IMR-90 (cell line): ENCODE data around the gene GRK5. TPM values are rescaled to one million over a fixed set of nuclear protein-coding genes. Genes with fewer than 3 reads are reported as not detected.

Experiments
- ATAC-seq: fragments of 200-7000 bp; cut with Tn5 transposase; 2 replicates; pipeline ENCODE4 v1.9.1; 2020; ENCODE audit warnings: low read depth, mild to moderate bottlenecking, moderate library complexity
- BruUV-seq: library from RNA; stranded (reverse); fragments of 400-500 nt; replicated peaks from 2 replicates; lab custom pipeline; 2021; lab: Mats Ljungman, UMichigan
- CTCF ChIA-PET: fragments of 300-600 bp; formaldehyde crosslinking; extraction: SDS; loops from one replicate; lab custom pipeline; 2021; ENCODE audit warnings: antibody characterized with exemption; lab: Yijun Ruan, JAX
- POLR2A ChIA-PET: fragments of 300-600 bp; sonication (Branson Sonifier 250); formaldehyde crosslinking; loops from one replicate; lab custom pipeline; 2022; ENCODE audit warnings: antibody characterized with exemption; ENCODE audit not compliant: unreplicated experiment; lab: Charles Lee
- DNase-seq: peaks from one replicate; pipeline ENCODE4 v3.0.0; 2013
- H2AFZ ChIP-seq: replicated peaks from 2 replicates; pipeline ENCODE3; 2013; ENCODE audit warnings: low read length, mild to moderate bottlenecking; ENCODE audit not compliant: poor library complexity
- H2AK5ac ChIP-seq: 2 replicates; pipeline ENCODE4 v1.6.1; 2013; ENCODE audit warnings: low read depth, low read length, inconsistent platforms
- H2AK9ac ChIP-seq: replicated peaks from 2 replicates; pipeline ENCODE3; 2013; ENCODE audit warnings: mild to moderate bottlenecking, low read depth, low read length, moderate library complexity; ENCODE audit not compliant: poor library complexity
- H2BK120ac ChIP-seq: 2 replicates; pipeline ENCODE4 v1.6.1; 2013; ENCODE audit warnings: low read depth, low read length, inconsistent platforms
- H2BK15ac ChIP-seq: 3 replicates; pipeline ENCODE4 v1.6.1; 2013; ENCODE audit warnings: low read depth, low read length, inconsistent platforms
- H2BK20ac ChIP-seq: 2 replicates; pipeline ENCODE4 v1.6.1; 2013; ENCODE audit warnings: low read depth, mild to moderate bottlenecking, inconsistent platforms, low read length, moderate library complexity
- H2BK5ac ChIP-seq: 2 replicates; pipeline ENCODE4 v1.6.1; 2013; ENCODE audit warnings: mild to moderate bottlenecking, low read depth, low read length, inconsistent platforms; ENCODE audit not compliant: poor library complexity, severe bottlenecking
- H3K14ac ChIP-seq: replicated peaks from 2 replicates; pipeline ENCODE4 v1.6.1; 2013; ENCODE audit warnings: low read depth, low read length, inconsistent platforms
- H3K18ac ChIP-seq: 2 replicates; pipeline ENCODE4 v1.6.1; 2013; ENCODE audit warnings: low read depth, low read length, control low read depth
- H3K23ac ChIP-seq: 2 replicates; pipeline ENCODE4 v1.6.1; 2013; ENCODE audit warnings: low read depth, low read length, inconsistent platforms
- H3K27ac ChIP-seq: 2 replicates; pipeline ENCODE4 v1.5.1; 2013; ENCODE audit warnings: mild to moderate bottlenecking, control low read depth, low read length; ENCODE audit not compliant: insufficient read depth
- H3K27me3 ChIP-seq: 2 replicates; pipeline ENCODE4 v1.6.1; 2013; ENCODE audit warnings: low read length; ENCODE audit not compliant: control insufficient read depth, insufficient read depth
- H3K36me3 ChIP-seq: 2 replicates; pipeline ENCODE4 v1.6.1; 2013; ENCODE audit warnings: low read length, mixed read lengths; ENCODE audit not compliant: control insufficient read depth, insufficient read depth
- H3K4ac ChIP-seq: 2 replicates; pipeline ENCODE4 v1.6.1; 2013; ENCODE audit warnings: low read depth, low read length, inconsistent platforms
- H3K4me1 ChIP-seq: 2 replicates; pipeline ENCODE4 v1.6.1; 2013; ENCODE audit warnings: low read length, mixed read lengths; ENCODE audit not compliant: control insufficient read depth, insufficient read depth
- H3K4me2 ChIP-seq: 2 replicates; pipeline ENCODE4 v1.6.1; 2013; ENCODE audit warnings: low read depth, mild to moderate bottlenecking, control low read depth, low read length, moderate library complexity
- H3K4me3 ChIP-seq: 2 replicates; pipeline ENCODE4 v1.5.1; 2013; ENCODE audit warnings: low read depth, mild to moderate bottlenecking, control low read depth, low read length, moderate library complexity; ENCODE audit not compliant: insufficient read depth
- H3K56ac ChIP-seq: 2 replicates; pipeline ENCODE4 v1.6.1; 2013; ENCODE audit warnings: low read length, inconsistent platforms; ENCODE audit not compliant: insufficient read depth; ENCODE audit errors: extremely low read depth
- H3K79me1 ChIP-seq, 2 experiments: 2 replicates each; pipeline ENCODE4 v1.6.1; 2013; ENCODE audit warnings: low read length in 2 of 2, inconsistent platforms in 1 of 2, low read depth in 1 of 2
- H3K9ac ChIP-seq: 2 replicates; pipeline ENCODE4 v1.6.1; 2013; ENCODE audit warnings: low read depth, low read length, control low read depth
- H3K9me1 ChIP-seq: 2 replicates; pipeline ENCODE4 v1.6.1; 2013; ENCODE audit warnings: low read length, inconsistent platforms; ENCODE audit not compliant: insufficient read depth
- H3K9me3 ChIP-seq: 2 replicates; pipeline ENCODE4 v1.6.1; 2013; ENCODE audit warnings: low read length; ENCODE audit not compliant: control insufficient read depth, insufficient read depth
- H4K20me1 ChIP-seq: 2 replicates; pipeline ENCODE4 v1.6.1; 2013; ENCODE audit warnings: low read length, inconsistent platforms; ENCODE audit not compliant: insufficient read depth
- H4K5ac ChIP-seq: 2 replicates; pipeline ENCODE4 v1.6.1; 2013; ENCODE audit warnings: mild to moderate bottlenecking, low read depth, low read length, control low read depth
- H4K8ac ChIP-seq, 2 experiments: 2 replicates each; pipeline ENCODE4 v1.6.1; 2013; ENCODE audit warnings: low read depth in 2 of 2, low read length in 2 of 2, control low read depth in 1 of 2, inconsistent platforms in 1 of 2
- H4K91ac ChIP-seq: 2 replicates; pipeline ENCODE4 v1.6.1; 2013; ENCODE audit warnings: low read depth, low read length, inconsistent platforms; ENCODE audit not compliant: insufficient read depth
- MAFK ChIP-seq: IDR thresholded peaks from 2 replicates; pipeline ENCODE4 v1.6.1; 2012; ENCODE audit warnings: low read depth, low read length, improper control_type of control experiment
- MAZ ChIP-seq: IDR thresholded peaks from 2 replicates; pipeline ENCODE4 v1.6.1; 2012; ENCODE audit warnings: low read depth, mild to moderate bottlenecking, low read length, improper control_type of control experiment, moderate library complexity, borderline replicate concordance
- NFE2L2 ChIP-seq: fragments of 150-350 bp; IDR thresholded peaks from 2 replicates; pipeline ENCODE4 v1.6.1; 2016; ENCODE audit warnings: low read depth, mild to moderate bottlenecking, low read length
- RFX5 ChIP-seq: IDR thresholded peaks from 2 replicates; pipeline ENCODE4 v1.8.0; 2012; ENCODE audit warnings: low read depth, mild to moderate bottlenecking, low read length, moderate library complexity
- WGBS, 2 experiments: methylation state at CpG; one replicate each; pipeline versions ENCODE4 v1.1.5 to v1.1.7; 2013; ENCODE audit warnings: missing lambda C conversion rate in 2 of 2; ENCODE audit not compliant: insufficient read length in 1 of 2; ENCODE audit errors: extremely low coverage in 2 of 2; 5-methylcytosine and 5-hydroxymethylcytosine counted together
- dilution Hi-C: fragments of 300-500 bp; cut with HindIII; formaldehyde crosslinking; loops from one replicate; pipeline ENCODE4 v1.14.3; 2018; ENCODE audit warnings: low sequenced_read_pairs; ENCODE audit not compliant: unreplicated experiment
- in situ Hi-C: fragments of 300-500 bp; cut with MboI; formaldehyde crosslinking; loops from 3 replicates; pipeline ENCODE4 v1.14.3; 2019; ENCODE audit warnings: low sequenced_read_pairs, inconsistent platforms, mixed read lengths
- intact Hi-C: fragments of 100-400 bp; cut with micrococcal nuclease; formaldehyde crosslinking; loops from 2 replicates; pipeline ENCODE4 v1.10.0; 2022
- polyA plus RNA-seq, 3 experiments: library from polyadenylated mRNA; depleted of rRNA; stranded (reverse); fragments of >200 nt; gene quantifications; 2 replicates each; pipeline ENCODE4 v1.2.3, GENCODE V29; 2012; ENCODE audit warnings: low replicate concordance in 1 of 3
- total RNA-seq: library from RNA; depleted of rRNA; stranded (reverse); fragments of >200 nt; gene quantifications from 2 replicates; pipeline ENCODE4 v1.2.3, GENCODE V29; 2012
- TF ChIP-seq, protein P1 (sequence below): fragments of 150-350 bp; IDR thresholded peaks from 2 replicates; pipeline ENCODE4 v1.6.1; 2016; ENCODE audit warnings: low read depth, mild to moderate bottlenecking, low read length, moderate library complexity, borderline replicate concordance

GRK5 gene
- total and polyA plus RNA-seq, 2 of the 4 experiments (the other 2 are of a cell fraction) = 12.9 to 16.3 TPM

- no peak for ATAC-seq
- Histone ChIP-seq H3K56ac (no peak overlapping the region), H3K9me1 (peaks cover 28% of the 10 kb centered on the region), H3K9ac (no peak overlapping the region), H2BK15ac (no peak overlapping the region; the same call in 2 of the 3 replicates), H4K91ac (no peak overlapping the region), H3K27me3 (no peaks in the 10 kb centered on the region), H4K5ac (no peak overlapping the region; the same call in 1 of the 2 replicates), H2AK9ac (no peak overlapping the region), H2BK5ac (no peak overlapping the region), H3K23ac (no peak overlapping the region), H2BK20ac (no peak overlapping the region; the same call in 1 of the 2 replicates), H3K4me1 (peaks cover 14% of the 10 kb centered on the region), H3K9me3 (no peaks in the 10 kb centered on the region), H3K4ac (peak overlapping the region; percentile 32; the same call in 1 of the 2 replicates), H4K20me1 (peaks cover 6% of the 10 kb centered on the region; the same call in 1 of the 2 replicates), H4K8ac (peak overlapping the region in 1 of 2 experiments; percentile 58; a peak in 1 of 4 replicates), H3K4me3 (no peak overlapping the region), H2AFZ (no peak overlapping the region), H2BK120ac (peak overlapping the region; percentile 32), H3K79me1 (peaks cover under 1 to 27% of the 10 kb centered on the region in 2 experiments; a peak in 2 of 4 replicates), H3K18ac (peak overlapping the region; percentile 54; the same call in 1 of the 2 replicates), H3K14ac (0 out of 2 replicates have a peak overlapping the region, but pooled peaks have one; percentile 25), H3K27ac (0 out of 2 replicates have a peak overlapping the region, but pooled peaks have one; percentile 18), H3K4me2 (peak overlapping the region; percentile 34; the same call in 1 of the 2 replicates), H3K36me3 (peaks cover 26% of the 10 kb centered on the region), H2AK5ac (peak overlapping the region; percentile 57; the same call in 1 of the 2 replicates)
- dilution Hi-C loops (no loop called here), in situ Hi-C loops (no loop called here), intact Hi-C loops (no loop called here)
- WGBS, 2 experiments = 60% methylated on average over 2 of the region's 5 CpGs; no CpG with 5 or more reads in 1 of the 2 experiments
- TF ChIP-seq RFX5 = no peak
- TF ChIP-seq MAFK = no peak
- TF ChIP-seq, protein P1, sequence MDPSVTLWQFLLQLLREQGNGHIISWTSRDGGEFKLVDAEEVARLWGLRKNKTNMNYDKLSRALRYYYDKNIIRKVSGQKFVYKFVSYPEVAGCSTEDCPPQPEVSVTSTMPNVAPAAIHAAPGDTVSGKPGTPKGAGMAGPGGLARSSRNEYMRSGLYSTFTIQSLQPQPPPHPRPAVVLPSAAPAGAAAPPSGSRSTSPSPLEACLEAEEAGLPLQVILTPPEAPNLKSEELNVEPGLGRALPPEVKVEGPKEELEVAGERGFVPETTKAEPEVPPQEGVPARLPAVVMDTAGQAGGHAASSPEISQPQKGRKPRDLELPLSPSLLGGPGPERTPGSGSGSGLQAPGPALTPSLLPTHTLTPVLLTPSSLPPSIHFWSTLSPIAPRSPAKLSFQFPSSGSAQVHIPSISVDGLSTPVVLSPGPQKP = no peak
- TF ChIP-seq NFE2L2 = no peak
- no peak for TF ChIP-seq MAZ
- ChIA-PET CTCF (interaction anchor here (0.9 kb wide), 1 partner anchor 96 kb away, joined by 4 read pairs; no protein-coding TSS in a partner anchor), POLR2A (no interaction called here)
- DNase-seq = no peak
- no TSS peak for BruUV-seq
Observed at GRCh38 chr10:119499677-119500002, 292.3 kb downstream of the GRK5 start.
